22Rv1 (cell line): ENCODE measurements around the gene SLC12A5.

Source experiments
- CTCF ChIP-seq: fragments of 450-650 bp; IDR thresholded peaks from 2 replicates; pipeline ENCODE4 v1.5.1; 2017; ENCODE audit warnings: mild to moderate bottlenecking
- ZFX ChIP-seq: fragments of 450-650 bp; IDR thresholded peaks from 2 replicates; pipeline ENCODE4 v1.6.1; 2017; ENCODE audit warnings: antibody characterized with exemption, borderline replicate concordance

DNA sequence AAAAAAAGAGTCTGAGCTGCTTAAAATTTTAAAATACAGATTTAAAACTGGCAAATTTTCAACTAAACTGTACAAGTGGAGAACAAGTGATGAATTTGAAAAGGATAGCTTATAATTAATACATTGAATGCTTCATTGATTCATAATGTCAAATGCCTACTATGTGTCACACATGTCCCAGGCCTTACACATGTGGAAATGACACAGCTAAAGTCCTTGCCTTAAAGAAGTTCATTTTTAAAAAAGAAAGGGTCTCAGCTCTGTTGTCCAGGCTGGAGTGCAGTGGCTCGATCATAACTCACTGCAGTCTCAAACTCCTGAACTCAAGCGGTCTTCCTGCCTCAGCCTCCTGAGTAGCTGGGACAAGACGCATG lies 55.8 kb downstream of the SLC12A5 start:
- TF ChIP-seq CTCF (no peak), ZFX (no peak)
